ENCODE measurements around the gene KLK2. TPM values are rescaled to one million over a fixed set of nuclear protein-coding genes. Genes with fewer than 3 reads are reported as not detected.

Gene KLK2
- total RNA-seq, 1 donor from 2014 or later: not detected

GRCh38 chr19:50912727-50913716, 39.8 kb downstream of the KLK2 start:
- intact Hi-C loops (cut with DNase I): no loop called here
- DNase-seq (ENCODE audit: low spot score): no peak

- intact Hi-C loops (cut with DNase I): no loop called here
- no peak for DNase-seq (ENCODE audit: low spot score)
Measured at GRCh38 chr19:50916069-50916468, 42.8 kb downstream of the KLK2 start.

- intact Hi-C loops (cut with DNase I): loop anchor here (5.0 to 10.0 kb wide), 2 partner anchors 197 to 554 kb away; partner anchors contain the start of genes CLEC11A and NAPSA
- no peak for DNase-seq (ENCODE audit: low spot score)
Measured at GRCh38 chr19:50921426-50922316, 48.4 kb downstream of the KLK2 start.

- DNase-seq (ENCODE audit: low spot score): peak; percentile 82
- intact Hi-C loops (cut with DNase I): loop anchor here (5.0 to 10.0 kb wide), 2 partner anchors 198 to 555 kb away; partner anchors contain the start of genes CLEC11A and NAPSA
Measured at GRCh38 chr19:50922317-50922853, 49.1 kb downstream of the KLK2 start.

GRCh38 chr19:50924586-50924985, 51.3 kb downstream of the KLK2 start:
- intact Hi-C loops (cut with DNase I): loop anchor here (5.0 to 10.0 kb wide), 2 partner anchors 200 to 557 kb away; partner anchors contain the start of genes CLEC11A and NAPSA
- DNase-seq (ENCODE audit: low spot score): no peak

- DNase-seq (ENCODE audit: low spot score): no peak
- intact Hi-C loops (cut with DNase I): loop anchor here (10.0 kb wide), 1 partner anchor 201 kb away; the partner anchor contains the start of gene CLEC11A
Measured at GRCh38 chr19:50925734-50926133, 52.5 kb downstream of the KLK2 start.

GRCh38 chr19:50926144-50926543, 52.9 kb downstream of the KLK2 start:
- intact Hi-C loops (cut with DNase I): loop anchor here (10.0 kb wide), 1 partner anchor 201 kb away; the partner anchor contains the start of gene CLEC11A
- DNase-seq (ENCODE audit: low spot score): no peak

- intact Hi-C loops (cut with DNase I): loop anchor here (10.0 kb wide), 1 partner anchor 204 kb away; the partner anchor contains the start of gene CLEC11A
Measured at GRCh38 chr19:50928831-50929230, 55.6 kb downstream of the KLK2 start.

More at GRCh38 chr19:50928831-50929230, 55.6 kb downstream of the KLK2 start:
- DNase-seq (ENCODE audit: low spot score): no peak

Other genes with a start within 250 kb of the KLK2 start
- gene SYT3, start 233.6 kb upstream of the KLK2 start, total RNA-seq: not detected
- gene C19orf81, start 224.0 kb upstream of the KLK2 start, total RNA-seq: 2.1 TPM
- 1.3 TPM for gene SHANK1, start 153.6 kb upstream of the KLK2 start, total RNA-seq
- 5.1 TPM for gene CLEC11A, start 150.1 kb upstream of the KLK2 start, total RNA-seq
- gene GPR32, start 103.0 kb upstream of the KLK2 start, total RNA-seq: not detected
- not detected for gene ACP4, start 83.0 kb upstream of the KLK2 start, total RNA-seq
- not detected for gene KLK1, start 49.7 kb upstream of the KLK2 start, total RNA-seq
- gene KLK15, start 39.9 kb upstream of the KLK2 start, total RNA-seq: not detected
- not detected for gene KLK3, start 18.5 kb upstream of the KLK2 start, total RNA-seq
- gene KLK4, start 38.0 kb downstream of the KLK2 start, total RNA-seq: not detected
- not detected for gene KLK5, start 79.6 kb downstream of the KLK2 start, total RNA-seq
- not detected for gene KLK6, start 96.2 kb downstream of the KLK2 start, total RNA-seq
- not detected for gene KLK7, start 110.5 kb downstream of the KLK2 start, total RNA-seq
- not detected for gene KLK8, start 128.2 kb downstream of the KLK2 start, total RNA-seq
- gene KLK10, start 146.3 kb downstream of the KLK2 start, total RNA-seq: not detected
- gene KLK11, start 153.2 kb downstream of the KLK2 start, total RNA-seq: not detected
- not detected for gene KLK12, start 161.6 kb downstream of the KLK2 start, total RNA-seq
- not detected for gene KLK13, start 191.7 kb downstream of the KLK2 start, total RNA-seq
- 0.32 TPM for gene KLK14, start 209.4 kb downstream of the KLK2 start, total RNA-seq
- 4.2 TPM for gene CTU1, start 235.0 kb downstream of the KLK2 start, total RNA-seq